KMS-11 (cell line): ENCODE measurements around the gene CFLAR.

ENCODE experiments used
- H2AFZ ChIP-seq: fragments of 200-600 bp; sonication (generic); 2 replicates; pipeline ENCODE4 v1.6.1; 2016; ENCODE audit warnings: antibody characterized with exemption, mixed run types, low read depth
- H3K27ac ChIP-seq: fragments of 200-600 bp; sonication (generic); 2 replicates; pipeline ENCODE4 v1.6.1; 2016; ENCODE audit warnings: mild to moderate bottlenecking, mixed run types
- H3K27me3 ChIP-seq: fragments of 200-600 bp; sonication (generic); 2 replicates; pipeline ENCODE4 v1.6.1; 2017; ENCODE audit warnings: mild to moderate bottlenecking, low read depth, mixed run types, moderate library complexity; ENCODE audit not compliant: insufficient read depth
- H3K36me3 ChIP-seq: fragments of 200-600 bp; sonication (generic); 2 replicates; pipeline ENCODE4 v1.6.1; 2017; ENCODE audit warnings: mild to moderate bottlenecking, mixed run types; ENCODE audit not compliant: insufficient read depth
- H3K4me1 ChIP-seq: fragments of 200-600 bp; sonication (generic); 2 replicates; pipeline ENCODE4 v1.6.1; 2016; ENCODE audit warnings: mild to moderate bottlenecking, low read depth, mixed run types; ENCODE audit not compliant: poor library complexity, severe bottlenecking
- H3K4me2 ChIP-seq: fragments of 200-600 bp; sonication (generic); 2 replicates; pipeline ENCODE4 v1.7.0; 2016; ENCODE audit warnings: mild to moderate bottlenecking, mixed run types
- H3K4me3 ChIP-seq: fragments of 200-600 bp; sonication (generic); IDR thresholded peaks from 2 replicates; pipeline ENCODE4 v1.6.1; 2017; ENCODE audit warnings: low read depth, low read length, mixed read lengths; ENCODE audit not compliant: insufficient read depth
- H3K79me2 ChIP-seq: fragments of 200-600 bp; sonication (generic); 2 replicates; pipeline ENCODE4 v1.6.1; 2016; ENCODE audit warnings: low read depth, mixed run types; ENCODE audit not compliant: insufficient read depth
- H3K9ac ChIP-seq: fragments of 200-600 bp; sonication (generic); 2 replicates; pipeline ENCODE4 v1.6.1; 2016; ENCODE audit warnings: mild to moderate bottlenecking, mixed run types
- H4K20me1 ChIP-seq: fragments of 200-600 bp; sonication (generic); 2 replicates; pipeline ENCODE4 v1.6.1; 2016; ENCODE audit warnings: mild to moderate bottlenecking, mixed run types; ENCODE audit not compliant: insufficient read depth
- TF ChIP-seq, protein P1 (sequence below): fragments of 200-600 bp; sonication (generic); conservative IDR thresholded peaks from 2 replicates; pipeline ENCODE4 v1.6.1; 2017; ENCODE audit warnings: low read depth, mild to moderate bottlenecking, antibody characterized with exemption, low read length, moderate library complexity, mixed read lengths

The CFLAR gene

DNA sequence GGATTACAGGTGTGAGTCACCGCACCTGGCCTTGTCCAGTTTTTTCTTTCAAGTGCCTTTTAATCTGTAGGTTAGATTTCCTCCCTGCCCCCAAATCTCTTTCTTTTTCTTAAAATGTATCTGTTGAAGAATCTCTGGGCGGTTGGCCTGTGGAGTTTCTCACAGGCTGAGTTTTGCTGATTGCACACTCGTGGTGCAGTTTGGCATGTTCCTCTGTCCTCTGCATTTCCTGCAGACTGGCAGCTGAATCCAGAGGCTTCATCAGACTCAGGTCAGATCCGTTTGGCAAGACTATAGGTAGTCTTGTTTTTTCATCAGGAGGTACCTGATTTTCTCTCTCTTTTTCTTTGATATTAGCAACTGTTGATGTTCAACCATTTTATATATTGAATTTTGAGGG lies 72.5 kb downstream of the CFLAR start:
- TF ChIP-seq, protein P1, sequence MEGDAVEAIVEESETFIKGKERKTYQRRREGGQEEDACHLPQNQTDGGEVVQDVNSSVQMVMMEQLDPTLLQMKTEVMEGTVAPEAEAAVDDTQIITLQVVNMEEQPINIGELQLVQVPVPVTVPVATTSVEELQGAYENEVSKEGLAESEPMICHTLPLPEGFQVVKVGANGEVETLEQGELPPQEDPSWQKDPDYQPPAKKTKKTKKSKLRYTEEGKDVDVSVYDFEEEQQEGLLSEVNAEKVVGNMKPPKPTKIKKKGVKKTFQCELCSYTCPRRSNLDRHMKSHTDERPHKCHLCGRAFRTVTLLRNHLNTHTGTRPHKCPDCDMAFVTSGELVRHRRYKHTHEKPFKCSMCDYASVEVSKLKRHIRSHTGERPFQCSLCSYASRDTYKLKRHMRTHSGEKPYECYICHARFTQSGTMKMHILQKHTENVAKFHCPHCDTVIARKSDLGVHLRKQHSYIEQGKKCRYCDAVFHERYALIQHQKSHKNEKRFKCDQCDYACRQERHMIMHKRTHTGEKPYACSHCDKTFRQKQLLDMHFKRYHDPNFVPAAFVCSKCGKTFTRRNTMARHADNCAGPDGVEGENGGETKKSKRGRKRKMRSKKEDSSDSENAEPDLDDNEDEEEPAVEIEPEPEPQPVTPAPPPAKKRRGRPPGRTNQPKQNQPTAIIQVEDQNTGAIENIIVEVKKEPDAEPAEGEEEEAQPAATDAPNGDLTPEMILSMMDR = no peak
- no peak overlapping the region for H2AFZ ChIP-seq
- no peak overlapping the region for H3K27ac ChIP-seq
- H3K79me2 ChIP-seq = peaks cover 64% of the 10 kb centered on the region
- no peak overlapping the region for H3K9ac ChIP-seq
- H3K36me3 ChIP-seq = no peaks in the 10 kb centered on the region
- no peak overlapping the region for H3K4me3 ChIP-seq
- no peaks in the 10 kb centered on the region for H4K20me1 ChIP-seq
- H3K27me3 ChIP-seq = no peaks in the 10 kb centered on the region
- H3K4me1 ChIP-seq = peaks cover 83% of the 10 kb centered on the region
- no peak overlapping the region; the same call in 1 of the 2 replicates for H3K4me2 ChIP-seq

DNA sequence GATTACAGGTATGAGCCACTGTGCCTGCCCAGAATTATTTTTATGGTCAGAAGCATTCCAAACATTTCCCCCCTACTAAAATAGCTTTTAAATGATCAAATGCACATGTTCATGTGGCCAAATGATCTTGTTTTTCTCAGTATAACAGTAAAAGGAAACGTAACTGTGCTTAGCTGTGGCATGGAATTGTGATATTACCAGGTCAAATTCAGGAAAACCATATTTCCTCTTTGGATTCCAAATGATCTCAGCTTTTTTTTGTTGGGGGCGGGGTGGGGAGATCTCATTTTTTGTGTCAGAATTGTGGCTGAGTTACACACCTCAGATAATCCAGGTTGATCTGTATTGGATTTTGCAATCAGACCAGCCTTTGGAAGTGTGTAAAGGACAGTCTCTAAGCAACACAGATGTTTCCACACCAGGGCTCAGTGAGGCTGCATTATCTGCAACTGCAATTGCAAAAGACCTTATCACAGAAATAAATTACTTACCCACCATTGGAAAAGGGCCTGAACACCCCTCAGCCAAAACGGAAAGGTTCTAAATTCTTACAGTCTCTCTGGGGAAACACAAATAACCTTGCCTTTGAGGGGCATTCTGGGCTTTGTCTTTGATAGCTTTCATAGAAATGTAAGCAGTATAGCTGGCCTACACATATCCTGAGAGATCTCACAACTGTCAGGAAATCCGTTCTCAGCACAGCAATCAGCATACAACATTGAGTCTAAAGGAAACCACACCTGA lies 75.3 kb downstream of the CFLAR start:
- no peak overlapping the region for H3K9ac ChIP-seq
- H3K79me2 ChIP-seq = peaks cover 46% of the 10 kb centered on the region
- no peaks in the 10 kb centered on the region; the same call in 1 of the 2 replicates for H3K36me3 ChIP-seq
- H3K4me2 ChIP-seq = peak overlapping the region; percentile 31; the same call in 1 of the 2 replicates
- TF ChIP-seq, protein P1 = no peak
- H3K27me3 ChIP-seq = no peaks in the 10 kb centered on the region
- peak overlapping the region; percentile 48 for H3K27ac ChIP-seq
- H4K20me1 ChIP-seq = no peaks in the 10 kb centered on the region
- no peak overlapping the region for H3K4me3 ChIP-seq
- H3K4me1 ChIP-seq = peaks cover 92% of the 10 kb centered on the region
- H2AFZ ChIP-seq = no peak overlapping the region

- H2AFZ ChIP-seq = no peak overlapping the region
- no peaks in the 10 kb centered on the region for H4K20me1 ChIP-seq
- peak overlapping the region; percentile 5; the same call in 1 of the 2 replicates for H3K9ac ChIP-seq
- peaks cover 75% of the 10 kb centered on the region for H3K4me1 ChIP-seq
- H3K27ac ChIP-seq = peak overlapping the region; percentile 42
- H3K4me2 ChIP-seq = peak overlapping the region; percentile 54
- TF ChIP-seq, protein P1 = no peak
- peaks cover 2% of the 10 kb centered on the region; the same call in 1 of the 2 replicates for H3K36me3 ChIP-seq
- peaks cover 19% of the 10 kb centered on the region; the same call in 1 of the 2 replicates for H3K79me2 ChIP-seq
- no peak overlapping the region for H3K4me3 ChIP-seq
- no peaks in the 10 kb centered on the region for H3K27me3 ChIP-seq
Observed at GRCh38 chr2:201194097-201194496, 78.1 kb downstream of the CFLAR start.

DNA sequence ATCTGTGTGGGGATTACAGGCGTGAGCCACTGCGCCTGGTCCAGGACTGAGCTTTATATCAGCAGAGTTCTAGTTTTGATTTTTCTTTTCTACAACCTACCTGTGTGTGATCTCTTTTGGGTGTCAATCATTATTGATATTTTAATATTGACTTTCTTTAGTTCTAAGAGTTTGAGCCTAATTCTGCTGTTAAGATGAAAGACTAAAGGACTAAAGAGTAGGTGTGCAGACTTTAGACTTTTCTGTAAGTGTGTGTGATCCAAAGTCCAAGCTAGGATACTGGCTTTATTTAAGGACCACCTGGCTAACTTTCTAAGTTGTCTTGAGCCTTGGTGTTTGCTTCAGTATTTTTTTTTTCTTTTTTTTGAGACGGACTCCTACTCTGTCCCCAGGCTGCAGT lies 79.4 kb downstream of the CFLAR start:
- Histone ChIP-seq H3K4me1 (peaks cover 65% of the 10 kb centered on the region), H3K36me3 (peaks cover 2% of the 10 kb centered on the region; the same call in 1 of the 2 replicates), H2AFZ (no peak overlapping the region), H3K27ac (no peak overlapping the region), H3K9ac (no peak overlapping the region), H3K4me2 (peak overlapping the region; percentile 54; the same call in 1 of the 2 replicates), H3K79me2 (peaks cover 19% of the 10 kb centered on the region; the same call in 1 of the 2 replicates), H3K27me3 (no peaks in the 10 kb centered on the region), H3K4me3 (no peak overlapping the region), H4K20me1 (no peaks in the 10 kb centered on the region)
- TF ChIP-seq, protein P1 = no peak
